Psoas muscle (tissue), 8 donors: ENCODE results near the gene AMOTL1. TPM values are rescaled to one million over a fixed set of nuclear protein-coding genes. Genes with fewer than 3 reads are reported as not detected.
A peak's percentile ranks its signal among the peaks of the same experiment; 100 is the strongest.

Experiments
- ATAC-seq, 4 donors: fragments of 200-7000 bp; cut with Tn5 transposase; one replicate each; pipeline ENCODE4 v1.9.1; 2020; ENCODE audit warnings: moderate library complexity in 3 of 4, mild to moderate bottlenecking in 2 of 4
- DNase-seq, 2 donors: peaks; one replicate each; pipeline ENCODE4 v3.0.0-alpha.2; 2020
- H3K27ac ChIP-seq: fragments of 200-600 bp; one replicate; pipeline ENCODE4 v1.8.0; 2022
- H3K27me3 ChIP-seq, 3 donors: fragments of 200-600 bp in 1 of 3; one replicate each; pipeline versions ENCODE4 v1.6.1 to v1.8.0; 2013 to 2022; ENCODE audit warnings: low read length in 2 of 3, mild to moderate bottlenecking in 2 of 3, moderate library complexity in 1 of 3; ENCODE audit not compliant: insufficient read depth in 3 of 3
- H3K36me3 ChIP-seq, 2 donors: fragments of 200-600 bp in 1 of 2; one replicate each; pipeline versions ENCODE4 v1.6.1 to v1.8.0; 2013 to 2022; ENCODE audit warnings: low read depth in 1 of 2, mild to moderate bottlenecking in 1 of 2, moderate library complexity in 1 of 2; ENCODE audit not compliant: insufficient read depth in 1 of 2
- H3K4me1 ChIP-seq: fragments of 200-600 bp; one replicate; pipeline ENCODE4 v1.8.0; 2022
- H3K4me3 ChIP-seq: fragments of 200-600 bp; one replicate; pipeline ENCODE4 v1.8.0; 2022; ENCODE audit warnings: mild to moderate bottlenecking
- H3K9me3 ChIP-seq: fragments of 200-600 bp; one replicate; pipeline ENCODE4 v1.8.0; 2022
- WGBS, 3 donors: extraction: QIAGEN DNeasy Blood & Tissue Kit; methylation state at CpG; one replicate each; pipeline versions ENCODE4 v1.1.6 to v1.1.7; 2013; 5-methylcytosine and 5-hydroxymethylcytosine counted together
- intact Hi-C, 2 donors: fragments of 100-400 bp; cut with DNase I; formaldehyde crosslinking; loops; one replicate each; pipeline versions ENCODE4 v1.11.0 to v1.14.2; 2022
- polyA plus RNA-seq, 3 donors: library from polyadenylated mRNA; stranded (reverse); fragments of 200-250 nt; gene quantifications; one replicate each; pipeline ENCODE4 v1.2.3, GENCODE V29; 2013
- total RNA-seq, 4 donors: library from RNA; stranded (reverse); fragmentation: NEBNext Ultra II Directional in 2 of 4; extraction: Animal tissue kit (Norgen Biotek cat#: 25700) in 2 of 4; gene quantifications; one replicate each; pipeline versions ENCODE4 v1.2.1 to v1.2.4, GENCODE V29; 2021 to 2023
- TF ChIP-seq, protein P1 (sequence below): fragments of 200-600 bp; IDR thresholded peaks from one replicate; pipeline ENCODE4 v1.8.0; 2022; ENCODE audit warnings: antibody characterized with exemption
- donor health status: healthy with polysubstance abuse.
- donor health status: DM: no; HTN: no; CAD: no; lungs with moderate emphysema.
- donor health status: Bipolar disorder and iron deficiency.
- donor health status: healthy.
- donor health status: DM: yes; HTN: yes; CAD: no.
- donor health status: DM: no; HTN: no; CAD: no.
- donor health status: DM: no; HTN: no; CAD: no.
- donor health status: DM: yes; HTN: yes; CAD: no.

Gene AMOTL1
- total and polyA plus RNA-seq, 7 donors = 46.5 to 355 (median 225) TPM

- WGBS, 3 donors = 55 to 69% (median 67%) methylated on average over 4 of the region's 4 CpGs
- Histone ChIP-seq H3K9me3 (no peaks in the 10 kb centered on the region), H3K27ac (peak overlapping the region; percentile 19), H3K4me3 (no peak overlapping the region), H3K4me1 (peaks cover 35% of the 10 kb centered on the region), H3K36me3 (peaks cover 20 to 81% of the 10 kb centered on the region in 2 donors), H3K27me3 (no peaks in the 10 kb centered on the region)
- intact Hi-C loops = no loop called here
- ATAC-seq = no peak
- no peak for DNase-seq
- TF ChIP-seq, protein P1, sequence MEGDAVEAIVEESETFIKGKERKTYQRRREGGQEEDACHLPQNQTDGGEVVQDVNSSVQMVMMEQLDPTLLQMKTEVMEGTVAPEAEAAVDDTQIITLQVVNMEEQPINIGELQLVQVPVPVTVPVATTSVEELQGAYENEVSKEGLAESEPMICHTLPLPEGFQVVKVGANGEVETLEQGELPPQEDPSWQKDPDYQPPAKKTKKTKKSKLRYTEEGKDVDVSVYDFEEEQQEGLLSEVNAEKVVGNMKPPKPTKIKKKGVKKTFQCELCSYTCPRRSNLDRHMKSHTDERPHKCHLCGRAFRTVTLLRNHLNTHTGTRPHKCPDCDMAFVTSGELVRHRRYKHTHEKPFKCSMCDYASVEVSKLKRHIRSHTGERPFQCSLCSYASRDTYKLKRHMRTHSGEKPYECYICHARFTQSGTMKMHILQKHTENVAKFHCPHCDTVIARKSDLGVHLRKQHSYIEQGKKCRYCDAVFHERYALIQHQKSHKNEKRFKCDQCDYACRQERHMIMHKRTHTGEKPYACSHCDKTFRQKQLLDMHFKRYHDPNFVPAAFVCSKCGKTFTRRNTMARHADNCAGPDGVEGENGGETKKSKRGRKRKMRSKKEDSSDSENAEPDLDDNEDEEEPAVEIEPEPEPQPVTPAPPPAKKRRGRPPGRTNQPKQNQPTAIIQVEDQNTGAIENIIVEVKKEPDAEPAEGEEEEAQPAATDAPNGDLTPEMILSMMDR = no peak
These were observed 66.9 kb downstream of the AMOTL1 start for GRCh38 chr11:94834911-94835593.

- 54 to 76% (median 63%) methylated on average over 2 of the region's 2 CpGs for WGBS, 3 donors
- TF ChIP-seq, protein P1 = no peak
- peaks cover 15 to 79% of the 10 kb centered on the region in 2 donors for H3K36me3 ChIP-seq
- no peaks in the 10 kb centered on the region for H3K9me3 ChIP-seq
- H3K27ac ChIP-seq = peak overlapping the region; percentile 19
- H3K4me1 ChIP-seq = peaks cover 34% of the 10 kb centered on the region
- H3K4me3 ChIP-seq = no peak overlapping the region
- no peaks in the 10 kb centered on the region for H3K27me3 ChIP-seq
- DNase-seq (no peak), ATAC-seq (no peak)
- intact Hi-C loops = no loop called here
These were observed 67.4 kb downstream of the AMOTL1 start for GRCh38 chr11:94835594-94835927.

- H3K27ac ChIP-seq = no peak overlapping the region
- intact Hi-C loops = no loop called here
- WGBS, 3 donors = 59 to 76% (median 65%) methylated on average over 2 of the region's 2 CpGs
- H3K4me1 ChIP-seq = peaks cover 44% of the 10 kb centered on the region
- TF ChIP-seq, protein P1 = no peak
- DNase-seq = no peak
- H3K9me3 ChIP-seq = no peaks in the 10 kb centered on the region
- no peak overlapping the region for H3K4me3 ChIP-seq
- peaks cover 4 to 66% of the 10 kb centered on the region in 2 donors for H3K36me3 ChIP-seq
- H3K27me3 ChIP-seq = no peaks in the 10 kb centered on the region
- no peak for ATAC-seq
These were observed 69.2 kb downstream of the AMOTL1 start for GRCh38 chr11:94837317-94837716.

DNA sequence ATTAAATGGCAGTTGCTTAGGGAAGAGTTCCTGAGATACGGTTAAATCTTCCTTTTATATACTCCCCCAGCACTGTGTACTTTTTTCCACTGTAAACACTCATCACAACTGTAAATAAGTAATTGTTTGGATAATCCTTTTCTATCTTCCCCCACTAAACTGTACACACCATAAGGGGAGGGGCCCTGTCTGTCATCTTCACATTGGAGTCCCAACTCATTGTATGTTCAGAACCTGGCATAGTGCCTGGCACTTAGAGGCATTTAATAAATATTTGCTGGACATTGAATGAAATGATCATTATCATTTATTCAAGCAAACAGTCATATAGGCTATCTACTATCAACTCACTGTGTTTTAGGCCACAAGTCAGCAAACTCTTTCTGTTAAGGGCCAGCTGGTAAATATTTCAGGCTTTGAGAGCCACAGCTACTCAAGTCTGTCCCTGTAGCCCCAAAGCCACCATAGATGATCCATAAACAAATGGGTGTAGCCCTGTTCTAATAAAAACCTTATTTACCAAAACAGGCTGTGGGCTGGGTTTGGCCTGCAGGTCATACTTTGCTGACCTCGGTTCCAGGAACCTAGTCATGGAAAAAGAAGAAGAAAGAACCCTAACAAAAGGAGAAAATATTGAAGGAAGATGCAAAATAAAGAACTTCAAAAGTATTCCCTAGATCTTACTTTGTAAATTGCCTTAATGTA lies 70.0 kb downstream of the AMOTL1 start:
- peaks cover 4 to 58% of the 10 kb centered on the region in 2 donors for H3K36me3 ChIP-seq
- WGBS, 3 donors = 87 to 90% (median 87%) methylated on average over 2 of the region's 2 CpGs
- peaks cover 42% of the 10 kb centered on the region for H3K4me1 ChIP-seq
- intact Hi-C loops = no loop called here
- DNase-seq = no peak
- H3K9me3 ChIP-seq = no peaks in the 10 kb centered on the region
- H3K27ac ChIP-seq = no peak overlapping the region
- no peak for ATAC-seq
- TF ChIP-seq, protein P1 = no peak
- no peak overlapping the region for H3K4me3 ChIP-seq
- H3K27me3 ChIP-seq = no peaks in the 10 kb centered on the region
